Stimulated activated CD4-positive, alpha-beta T cell treated with anti-CD3 and anti-CD28 coated beads, Interleukin-12 subunit alpha, Interleukin-12 subunit beta, amount 100 ng/mL, for 4 hours (primary cell): ENCODE data around the gene OR10G6.
"Not testable (repeated sequence)": the region's sequence is repeated elsewhere in the genome, so short reads cannot be mapped to it uniquely, and the experiment has no call there.

Experiments used
- DNase-seq: peaks from one replicate; pipeline ENCODE4 v3.0.0-alpha.2; 2020

Gene OR10G6, protein sequence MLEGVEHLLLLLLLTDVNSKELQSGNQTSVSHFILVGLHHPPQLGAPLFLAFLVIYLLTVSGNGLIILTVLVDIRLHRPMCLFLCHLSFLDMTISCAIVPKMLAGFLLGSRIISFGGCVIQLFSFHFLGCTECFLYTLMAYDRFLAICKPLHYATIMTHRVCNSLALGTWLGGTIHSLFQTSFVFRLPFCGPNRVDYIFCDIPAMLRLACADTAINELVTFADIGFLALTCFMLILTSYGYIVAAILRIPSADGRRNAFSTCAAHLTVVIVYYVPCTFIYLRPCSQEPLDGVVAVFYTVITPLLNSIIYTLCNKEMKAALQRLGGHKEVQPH

DNA sequence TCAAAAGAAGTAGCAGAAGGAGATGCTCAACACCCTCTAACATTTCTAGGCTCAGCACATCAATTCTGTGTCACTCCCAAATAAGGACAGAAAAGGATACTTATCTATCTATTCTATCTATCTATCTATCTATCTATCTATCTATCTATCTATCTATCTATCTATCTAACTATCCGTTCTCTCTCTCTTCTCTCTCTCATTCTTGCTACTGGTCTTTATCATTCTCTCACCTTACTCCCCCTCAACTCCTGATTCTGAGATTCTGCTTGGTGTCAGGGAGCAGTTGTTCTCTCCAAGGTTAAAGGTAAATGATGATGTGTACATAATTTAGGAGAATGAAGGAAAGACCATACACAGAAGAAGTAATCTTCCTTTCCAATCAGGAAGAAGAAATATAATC lies at the start of gene OR10G6:
Gene OR10G6, minus strand, starts transcription at position 43 of the 400 bp plus-strand sequence. Its CDS starts 0 bp downstream, at position 43.
- no peak for DNase-seq

DNA sequence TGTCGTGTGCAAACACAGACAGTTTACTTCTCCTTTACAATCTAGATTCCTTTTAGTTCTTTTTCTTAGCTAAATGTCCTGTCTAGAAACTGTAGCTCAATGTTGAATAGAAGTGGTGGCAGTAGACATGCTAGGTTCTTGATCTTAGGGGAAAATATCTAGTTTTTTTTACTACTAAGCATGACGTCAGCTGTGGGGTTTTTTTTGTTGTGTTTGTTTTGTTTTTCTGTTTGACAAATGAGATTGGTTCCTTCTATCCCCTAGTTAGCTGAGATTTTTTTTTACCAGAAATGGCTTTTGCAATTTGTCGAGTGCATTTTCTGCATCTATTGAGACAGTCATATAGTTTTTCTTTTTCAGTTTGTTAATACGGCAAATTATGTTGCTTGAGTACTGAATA lies 48.5 kb upstream of the OR10G6 start:
- DNase-seq, result no peak

DNA sequence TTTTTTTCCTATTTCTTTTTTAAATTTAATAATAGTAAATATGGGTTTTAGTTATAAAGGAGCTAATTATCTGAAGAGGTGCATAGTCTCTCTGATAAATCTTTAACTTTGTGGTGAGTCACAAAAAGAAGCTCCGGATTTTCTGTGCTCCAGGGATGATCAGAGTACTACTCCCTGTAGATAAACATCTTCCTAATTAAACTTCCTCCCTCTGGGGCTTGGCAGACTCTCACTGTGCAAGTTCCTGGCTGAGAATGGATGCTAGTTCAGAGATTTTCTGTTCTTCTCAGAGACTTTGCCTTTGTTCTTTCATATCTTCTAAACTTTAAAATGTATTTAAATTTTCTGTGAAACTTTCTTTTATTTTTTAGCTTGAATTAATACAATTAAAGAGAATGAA lies 46.3 kb upstream of the OR10G6 start, which contains the start of gene OR10G7:
Gene OR10G7, minus strand, starts transcription at position 72 of the 400 bp plus-strand sequence. CDS start 2,324 bp downstream, outside the sequence.
- DNase-seq, result no peak

DNA sequence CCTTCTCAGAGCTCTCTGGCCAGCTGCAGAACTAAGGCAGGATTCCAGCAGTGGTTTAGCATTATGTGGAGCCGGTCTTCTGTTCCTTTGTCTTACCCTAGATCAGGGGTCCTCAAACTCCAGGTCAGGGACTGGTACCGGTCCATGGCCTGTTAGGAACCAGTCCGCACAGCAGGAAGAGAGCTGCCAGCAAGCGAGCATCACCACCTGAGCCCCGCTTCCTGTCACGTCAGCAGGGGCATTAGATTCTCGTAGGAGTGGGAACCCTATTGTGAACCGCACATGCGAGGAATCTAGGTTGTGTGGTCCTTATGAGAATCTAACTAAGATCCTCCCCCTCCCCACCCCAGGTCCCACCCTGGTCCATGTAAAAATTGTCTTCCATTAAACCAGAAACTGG lies 44.6 kb upstream of the OR10G6 start:
- no peak for DNase-seq

DNA sequence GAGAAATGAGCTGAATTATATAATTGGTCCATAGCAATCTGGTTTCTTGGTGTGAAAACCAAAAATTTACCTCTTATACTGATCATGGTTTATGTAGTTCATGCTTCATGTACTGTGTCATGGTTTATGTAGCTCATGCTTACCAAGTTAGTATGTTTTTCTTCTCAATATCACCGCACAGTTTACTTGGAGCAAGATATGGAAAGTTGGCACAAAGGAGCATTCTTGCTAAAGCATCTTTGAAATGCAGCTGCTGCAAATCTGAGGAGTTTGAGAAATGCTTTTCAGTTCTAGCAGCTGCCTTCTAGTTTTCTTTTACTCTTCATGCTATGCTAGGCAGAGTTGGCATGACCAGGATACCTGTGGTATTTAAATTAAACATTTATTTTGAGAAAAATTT lies 41.7 kb upstream of the OR10G6 start:
- DNase-seq, result no peak

DNA sequence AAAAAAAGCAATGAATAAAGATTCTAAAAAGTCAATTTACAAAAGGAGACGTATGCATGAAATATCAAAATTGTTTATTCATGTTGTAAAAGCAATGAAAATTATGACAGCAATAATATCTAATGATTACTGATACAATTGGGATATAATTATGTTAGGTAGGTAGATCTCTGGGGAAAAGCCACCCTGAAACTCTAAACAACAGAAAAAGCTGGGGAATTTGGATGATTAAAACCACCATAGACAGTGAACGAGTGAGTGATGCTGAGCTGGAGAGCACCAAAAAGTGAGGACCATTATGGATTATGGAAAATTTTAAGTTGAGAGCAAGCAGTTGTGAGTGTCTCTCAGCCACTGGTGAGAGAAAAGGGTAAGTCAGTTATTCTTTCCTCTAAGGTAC lies 31.5 kb upstream of the OR10G6 start, which contains the start of gene OR10G8:
Gene OR10G8, plus strand, starts transcription at position 301 of the 400 bp plus-strand sequence. CDS start 2,825 bp downstream, outside the sequence.
- no peak for DNase-seq

DNA sequence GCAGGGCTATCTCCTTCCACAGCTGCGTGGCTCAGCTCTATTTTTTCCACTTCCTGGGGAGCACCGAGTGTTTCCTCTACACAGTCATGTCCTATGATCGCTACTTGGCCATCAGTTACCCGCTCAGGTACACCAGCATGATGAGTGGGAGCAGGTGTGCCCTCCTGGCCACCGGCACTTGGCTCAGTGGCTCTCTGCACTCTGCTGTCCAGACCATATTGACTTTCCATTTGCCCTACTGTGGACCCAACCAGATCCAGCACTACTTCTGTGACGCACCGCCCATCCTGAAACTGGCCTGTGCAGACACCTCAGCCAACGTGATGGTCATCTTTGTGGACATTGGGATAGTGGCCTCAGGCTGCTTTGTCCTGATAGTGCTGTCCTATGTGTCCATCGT lies 20.9 kb upstream of the OR10G6 start:
- not testable (repeated sequence) for DNase-seq

DNA sequence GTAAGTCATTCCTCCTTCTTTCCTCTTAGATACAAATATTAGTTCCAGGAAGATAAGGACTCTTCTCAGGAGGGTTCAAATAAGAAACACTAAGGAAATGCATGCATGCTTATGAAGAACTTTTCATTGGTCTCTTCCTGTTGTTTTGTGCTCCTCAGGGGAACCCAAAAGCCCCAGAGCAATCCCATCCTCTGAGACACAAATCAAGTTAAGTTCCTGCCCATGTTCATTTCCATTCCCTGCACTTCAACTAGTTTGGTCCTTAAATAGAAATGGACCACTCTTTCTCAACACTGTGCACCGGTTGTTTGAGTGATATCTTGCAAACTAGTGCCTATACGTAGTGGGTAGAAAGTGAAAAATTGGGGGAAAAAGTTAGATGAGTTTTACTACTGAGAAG lies 17.7 kb upstream of the OR10G6 start, which contains the start of gene OR10G4:
Gene OR10G4, plus strand, starts transcription at position 301 of the 400 bp plus-strand sequence. CDS start 2,578 bp downstream, outside the sequence.
- DNase-seq, result no peak

DNA sequence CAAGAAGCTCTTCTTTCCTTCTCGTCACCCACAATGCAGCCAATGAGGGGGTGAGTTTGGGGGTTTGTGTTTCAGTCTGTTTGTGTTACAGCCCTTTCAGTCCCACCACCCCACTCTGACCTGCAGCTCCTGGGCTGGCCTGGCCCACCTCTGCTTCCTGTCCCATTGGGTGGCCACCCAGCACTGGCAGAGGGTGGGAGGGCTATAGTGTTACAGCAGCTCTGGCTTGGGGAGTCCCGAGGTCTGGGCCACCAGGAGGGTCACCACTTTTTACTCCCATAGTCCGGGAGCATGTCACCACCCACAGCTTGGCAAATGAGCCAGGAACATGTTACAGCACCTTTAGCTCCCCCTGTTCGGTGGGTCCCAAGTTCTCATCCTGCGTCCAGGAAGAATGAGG lies 15.7 kb downstream of the OR10G6 start:
- no peak for DNase-seq

DNA sequence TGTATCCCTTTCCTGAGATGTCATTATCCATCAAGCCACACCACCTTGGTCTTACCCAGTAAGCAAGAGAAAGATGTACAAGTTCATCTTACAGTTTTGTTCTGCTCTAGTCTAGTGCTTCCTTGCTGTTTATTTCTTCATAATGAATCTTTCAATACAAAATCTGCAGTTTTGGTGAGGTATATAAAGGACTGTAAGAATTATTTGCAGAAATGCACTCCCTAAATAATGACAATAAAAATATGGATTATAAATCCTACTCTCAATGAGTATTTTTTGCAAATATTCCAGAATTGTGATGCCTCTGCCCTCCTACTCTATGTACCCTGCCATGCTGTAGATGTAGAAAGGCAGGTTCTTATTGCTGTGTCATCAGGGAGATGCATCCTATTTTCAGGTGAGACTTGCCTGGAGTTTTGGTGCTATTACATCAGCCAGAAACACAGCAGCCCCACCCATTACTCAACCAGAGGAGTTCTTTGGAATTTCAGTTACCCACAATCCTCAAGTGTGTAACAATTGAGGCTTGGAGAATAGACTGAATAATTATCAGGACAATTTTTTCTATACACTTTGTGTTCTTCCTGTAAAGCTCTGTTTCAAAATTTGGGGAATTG lies 17.1 kb downstream of the OR10G6 start, which contains the start of gene OR10S1:
Gene OR10S1, minus strand, starts transcription at position 51 of the 617 bp plus-strand sequence. CDS start 117 bp downstream, outside the sequence.
- DNase-seq, result no peak

DNA sequence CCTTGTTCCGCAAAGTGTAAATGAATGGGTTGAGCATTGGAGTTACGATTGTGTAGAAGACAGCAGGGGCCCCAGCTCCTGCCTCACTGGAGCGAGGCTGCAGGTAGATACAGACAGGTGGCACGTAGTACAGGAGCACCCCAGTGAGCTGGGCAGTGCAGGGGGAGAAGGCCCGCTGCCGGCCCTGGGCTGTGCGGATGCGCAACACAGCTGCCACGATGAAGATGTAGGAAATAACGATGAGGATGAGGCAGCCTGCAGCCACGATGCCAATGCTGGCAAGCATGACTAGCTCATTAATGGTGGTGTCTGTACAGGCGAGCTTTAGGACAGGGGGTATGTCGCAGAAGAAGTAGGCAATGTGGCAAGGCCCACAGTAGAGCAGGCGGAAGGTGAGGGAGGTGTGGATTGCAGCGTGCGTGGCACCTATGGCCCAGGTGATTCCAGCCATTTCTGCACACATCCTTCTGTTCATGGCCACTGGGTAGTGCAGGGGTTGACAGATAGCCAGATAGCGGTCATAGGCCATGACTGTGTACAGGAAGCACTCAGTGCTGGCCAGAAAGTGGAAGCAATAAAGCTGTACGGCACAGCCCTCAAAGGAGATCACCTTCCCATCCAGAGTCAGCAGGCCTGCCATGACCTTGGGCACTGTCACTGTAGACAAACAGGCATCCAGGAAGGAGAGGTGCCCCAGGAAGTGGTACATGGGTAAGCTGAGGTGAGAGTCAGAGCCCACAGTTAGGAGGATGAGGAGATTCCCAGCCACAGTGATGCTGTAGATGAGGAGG lies 18.0 kb downstream of the OR10G6 start:
- DNase-seq, result no peak

DNA sequence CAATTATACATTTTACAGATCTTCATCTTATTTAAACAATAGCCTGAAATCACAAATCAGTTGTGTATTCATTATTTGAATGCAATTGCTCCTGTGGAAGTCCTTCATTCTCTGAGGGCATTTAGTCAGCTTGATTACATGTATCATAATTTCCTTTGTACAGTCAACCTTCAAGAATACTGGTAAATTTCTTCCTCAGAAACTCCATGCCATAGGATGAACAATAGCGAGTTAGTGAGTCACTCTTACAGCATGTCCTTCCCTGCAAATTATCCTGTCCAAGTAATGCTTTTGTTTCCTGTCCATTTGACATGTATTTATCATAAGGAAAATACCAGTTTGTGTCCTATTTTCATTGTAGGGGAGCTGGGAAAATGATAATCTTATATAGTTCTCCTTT lies 21.1 kb downstream of the OR10G6 start:
- DNase-seq, result no peak

DNA sequence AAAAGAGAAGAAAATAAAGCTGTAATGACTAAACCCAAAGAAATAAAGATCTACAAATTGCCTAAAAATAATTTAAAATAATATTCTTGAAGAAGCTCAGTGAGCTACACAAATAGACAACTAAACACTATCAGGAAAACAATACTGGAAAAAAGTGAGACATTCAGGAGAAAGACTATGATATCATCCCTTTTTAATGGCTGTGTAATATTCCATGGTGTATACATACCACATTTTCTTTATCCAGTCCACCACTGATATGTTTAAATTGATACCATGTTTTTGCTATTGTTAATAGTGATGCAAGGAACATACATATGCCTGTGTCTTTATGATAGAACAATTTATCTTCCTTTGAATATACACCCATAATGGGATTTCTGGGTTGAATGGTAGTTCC lies 38.2 kb downstream of the OR10G6 start:
- DNase-seq, result no peak

DNA sequence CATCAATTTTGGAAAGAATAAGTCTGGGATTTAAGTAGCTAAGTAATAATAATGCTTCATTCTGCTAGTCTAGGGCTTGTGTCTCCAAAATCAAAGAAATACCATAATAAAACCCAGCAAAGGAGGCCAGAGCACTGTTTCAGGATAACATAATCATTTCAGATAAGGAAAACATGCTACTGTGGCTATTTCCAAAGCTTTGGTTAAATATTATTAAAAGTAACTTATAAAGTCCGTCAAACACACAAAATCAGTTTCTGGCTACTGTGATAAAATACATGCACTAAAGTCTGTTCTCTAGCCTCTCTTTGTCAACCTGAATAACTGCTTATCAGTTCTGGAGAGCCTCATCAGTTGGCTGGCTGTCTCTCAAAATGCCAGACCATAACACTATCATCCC lies 49.8 kb downstream of the OR10G6 start:
- DNase-seq, result no peak
